Transverse colon (tissue), 4 donors: ENCODE results near the gene PLCL1. TPM values are rescaled to one million over a fixed set of nuclear protein-coding genes. Genes with fewer than 3 reads are reported as not detected.

Experiments
- total RNA-seq, 4 donors: library from RNA; depleted of rRNA; stranded (reverse); fragments of >200 nt; gene quantifications; one replicate each; pipeline ENCODE4 v1.1.0, GENCODE V29; 2016

The PLCL1 gene
- total RNA-seq, 4 donors from 2014 or later: 0.20 to 7.1 (median 5.3) TPM

Other genes with a start within 250 kb of the PLCL1 start
- gene RFTN2, start 129.0 kb upstream of the PLCL1 start, total RNA-seq: 1 to 10 TPM in 2 of 4 donors, under 1 TPM in 1, not detected in 1; 0.80 to 2.6 (median 1.7) TPM
- 10 to 100 TPM in 2 of 4 donors, 1 to 10 TPM in 2; 4.4 to 14.4 (median 7.9) TPM for gene MARS2, start 99.2 kb upstream of the PLCL1 start, total RNA-seq
- not detected for gene BOLL, start 19.3 kb upstream of the PLCL1 start, total RNA-seq